AG04450 (cell line): ENCODE data around the gene BCL7B. TPM values are rescaled to one million over a fixed set of nuclear protein-coding genes. Genes with fewer than 3 reads are reported as not detected.

ENCODE experiments used
- CTCF ChIA-PET: fragments of 300-600, 350-600 bp; formaldehyde crosslinking; extraction: SDS; loops from one replicate; lab custom pipeline; 2022; ENCODE audit warnings: antibody characterized with exemption, inconsistent platforms; lab: Charles Lee
- POLR2A ChIA-PET: fragments of 350-600 bp; formaldehyde crosslinking; extraction: SDS; loops from one replicate; lab custom pipeline; 2021; ENCODE audit warnings: antibody characterized with exemption, inconsistent platforms; lab: Yijun Ruan, JAX
- DNase-seq: peaks from one replicate; pipeline ENCODE4 v3.0.0-alpha.2; 2011; ENCODE audit warnings: low read depth, low spot score
- H3K27ac ChIP-seq: one replicate; pipeline ENCODE4 v1.5.1; 2012; ENCODE audit warnings: low read depth, low read length, control low read depth
- H3K27me3 ChIP-seq: one replicate; pipeline ENCODE4 v1.6.0; 2012; ENCODE audit warnings: low read length; ENCODE audit not compliant: control insufficient read depth, insufficient read depth
- H3K4me3 ChIP-seq: 2 replicates; pipeline ENCODE4 v1.5.1; 2011; ENCODE audit warnings: mild to moderate bottlenecking, low read depth, low read length, control low read depth
- H3K9me3 ChIP-seq: 2 replicates; pipeline ENCODE4 v1.5.1; 2012; ENCODE audit warnings: low read length; ENCODE audit not compliant: control insufficient read depth, insufficient read depth
- polyA minus RNA-seq: library from RNA; depleted of rRNA, polyadenylated mRNA; stranded (reverse); fragments of >200 nt; gene quantifications from 2 replicates; pipeline ENCODE4 v1.2.3, GENCODE V29; 2011; rRNA and poly(A)+ RNA removed
- polyA plus RNA-seq: library from polyadenylated mRNA; depleted of rRNA; stranded (reverse); fragments of >200 nt; gene quantifications from 2 replicates; pipeline ENCODE4 v1.2.3, GENCODE V29; 2011; rRNA removed
- TF ChIP-seq, protein P1 (sequence below): IDR thresholded peaks from 2 replicates; pipeline ENCODE4 v1.5.1; 2011; ENCODE audit warnings: low read depth, low read length, control low read depth, inconsistent platforms

The BCL7B gene
- 41.9 and 47.7 TPM in 2 replicates for polyA plus RNA-seq
- 36.3 and 40.5 TPM in 2 replicates for polyA minus RNA-seq

DNA sequence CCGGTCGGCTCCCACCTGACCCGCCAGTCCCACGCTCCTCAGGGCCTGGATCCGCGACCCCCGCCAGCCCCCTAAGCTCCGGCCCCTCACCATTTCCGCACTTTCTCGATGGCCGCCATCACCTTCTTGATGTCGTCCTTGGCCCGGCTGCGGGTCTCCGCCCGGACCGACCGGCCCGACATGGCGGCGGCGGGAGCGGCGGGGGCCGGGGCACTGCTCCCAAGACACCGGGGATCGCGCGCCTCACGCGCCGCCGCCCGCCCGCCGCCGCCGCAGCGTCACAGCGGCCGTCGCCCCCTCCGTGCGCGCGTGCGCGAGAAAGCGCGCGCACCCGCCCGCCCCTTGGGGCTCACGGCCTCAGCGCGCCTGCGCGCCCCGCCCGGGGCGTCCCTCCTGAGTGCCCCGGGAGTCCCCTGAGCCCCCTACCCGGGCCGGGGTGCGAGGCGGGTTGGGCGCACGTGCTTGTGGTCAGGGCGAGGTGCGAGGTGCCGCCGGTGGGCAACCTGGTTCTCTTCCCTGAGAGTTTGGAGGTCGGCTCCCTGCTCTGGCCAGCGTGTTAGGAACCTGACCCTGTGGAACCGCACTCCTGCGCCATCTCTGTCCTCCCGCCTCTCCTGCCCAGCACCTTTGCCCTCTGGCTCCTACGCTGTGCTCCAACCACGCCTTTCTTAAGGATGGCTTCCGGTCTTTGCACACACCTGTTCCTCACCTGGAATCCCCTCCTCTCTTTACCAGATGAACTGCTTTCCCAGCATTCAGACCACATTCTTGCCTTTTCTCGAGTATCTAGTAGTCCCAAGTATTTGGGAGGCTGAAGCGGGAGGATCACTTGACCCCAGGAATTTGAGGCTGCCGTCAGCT is at the start of gene BCL7B:
BCL7B (minus strand) TSS at position 294 of the 861 bp plus-strand sequence; CDS start at position 182, 112 bp downstream.
- Histone ChIP-seq H3K4me3 (peak within 1 kb of the TSS; percentile 83), H3K27ac (peak within 1 kb of the TSS; percentile 89), H3K27me3 (no peaks in the 10 kb centered on the region), H3K9me3 (no peaks in the 10 kb centered on the region)
- ChIA-PET POLR2A (interaction anchor here (0.6 to 1.7 kb wide), 5 partner anchors 8 to 230 kb away, joined by 3 to 7 read pairs (median 4); partner anchors contain the start of gene BAZ1B), CTCF (no interaction called here)
- DNase-seq, result no peak
- TF ChIP-seq, protein P1, sequence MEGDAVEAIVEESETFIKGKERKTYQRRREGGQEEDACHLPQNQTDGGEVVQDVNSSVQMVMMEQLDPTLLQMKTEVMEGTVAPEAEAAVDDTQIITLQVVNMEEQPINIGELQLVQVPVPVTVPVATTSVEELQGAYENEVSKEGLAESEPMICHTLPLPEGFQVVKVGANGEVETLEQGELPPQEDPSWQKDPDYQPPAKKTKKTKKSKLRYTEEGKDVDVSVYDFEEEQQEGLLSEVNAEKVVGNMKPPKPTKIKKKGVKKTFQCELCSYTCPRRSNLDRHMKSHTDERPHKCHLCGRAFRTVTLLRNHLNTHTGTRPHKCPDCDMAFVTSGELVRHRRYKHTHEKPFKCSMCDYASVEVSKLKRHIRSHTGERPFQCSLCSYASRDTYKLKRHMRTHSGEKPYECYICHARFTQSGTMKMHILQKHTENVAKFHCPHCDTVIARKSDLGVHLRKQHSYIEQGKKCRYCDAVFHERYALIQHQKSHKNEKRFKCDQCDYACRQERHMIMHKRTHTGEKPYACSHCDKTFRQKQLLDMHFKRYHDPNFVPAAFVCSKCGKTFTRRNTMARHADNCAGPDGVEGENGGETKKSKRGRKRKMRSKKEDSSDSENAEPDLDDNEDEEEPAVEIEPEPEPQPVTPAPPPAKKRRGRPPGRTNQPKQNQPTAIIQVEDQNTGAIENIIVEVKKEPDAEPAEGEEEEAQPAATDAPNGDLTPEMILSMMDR, result no peak

DNA sequence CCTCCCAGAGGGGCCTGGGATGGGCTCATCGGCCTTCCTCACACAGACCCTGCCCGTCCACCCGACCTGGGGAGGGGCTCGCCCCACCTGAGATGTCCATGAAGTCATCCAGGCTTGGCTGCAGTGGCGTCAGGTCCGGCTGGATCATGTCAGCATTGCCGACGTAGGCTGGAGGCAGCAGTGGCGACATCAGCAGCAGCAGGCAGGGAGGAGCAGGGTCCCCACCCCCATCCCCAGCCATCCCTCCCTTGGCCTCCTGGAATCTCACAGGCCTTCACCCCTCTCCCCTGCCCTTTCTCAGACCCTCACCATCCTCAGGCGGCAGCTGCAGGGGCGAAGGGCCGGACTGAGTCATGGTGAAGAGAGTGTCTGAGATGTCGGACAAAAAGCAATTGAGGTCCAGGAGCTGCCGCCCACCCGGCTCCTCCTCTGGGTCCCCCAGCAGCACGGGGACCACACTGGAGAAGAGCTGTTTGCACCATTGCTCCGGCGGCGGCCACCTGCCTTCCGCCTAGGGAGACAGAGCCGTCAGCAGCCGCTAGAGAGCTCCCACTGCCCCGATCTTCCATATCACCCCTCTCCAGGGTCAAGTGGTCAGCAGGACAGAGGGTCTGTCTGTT is 48.2 kb upstream of the BCL7B start:
- Histone ChIP-seq H3K9me3 (peaks cover 2% of the 10 kb centered on the region; the same call in 1 of the 2 replicates), H3K27ac (no peak overlapping the region), H3K27me3 (peaks cover 6% of the 10 kb centered on the region), H3K4me3 (no peak overlapping the region)
- TF ChIP-seq, protein P1, result no peak
- POLR2A ChIA-PET, result interaction anchor here (0.6 to 1.4 kb wide), 2 partner anchors 64 to 114 kb away, joined by 3 read pairs; partner anchors contain the start of gene STX1A
- DNase-seq, result no peak
- CTCF ChIA-PET, result interaction anchor here (0.8 to 6.2 kb wide), 11 partner anchors 11 to 1382 kb away, joined by 3 to 93 read pairs (median 12); partner anchors contain the start of gene VPS37D

DNA sequence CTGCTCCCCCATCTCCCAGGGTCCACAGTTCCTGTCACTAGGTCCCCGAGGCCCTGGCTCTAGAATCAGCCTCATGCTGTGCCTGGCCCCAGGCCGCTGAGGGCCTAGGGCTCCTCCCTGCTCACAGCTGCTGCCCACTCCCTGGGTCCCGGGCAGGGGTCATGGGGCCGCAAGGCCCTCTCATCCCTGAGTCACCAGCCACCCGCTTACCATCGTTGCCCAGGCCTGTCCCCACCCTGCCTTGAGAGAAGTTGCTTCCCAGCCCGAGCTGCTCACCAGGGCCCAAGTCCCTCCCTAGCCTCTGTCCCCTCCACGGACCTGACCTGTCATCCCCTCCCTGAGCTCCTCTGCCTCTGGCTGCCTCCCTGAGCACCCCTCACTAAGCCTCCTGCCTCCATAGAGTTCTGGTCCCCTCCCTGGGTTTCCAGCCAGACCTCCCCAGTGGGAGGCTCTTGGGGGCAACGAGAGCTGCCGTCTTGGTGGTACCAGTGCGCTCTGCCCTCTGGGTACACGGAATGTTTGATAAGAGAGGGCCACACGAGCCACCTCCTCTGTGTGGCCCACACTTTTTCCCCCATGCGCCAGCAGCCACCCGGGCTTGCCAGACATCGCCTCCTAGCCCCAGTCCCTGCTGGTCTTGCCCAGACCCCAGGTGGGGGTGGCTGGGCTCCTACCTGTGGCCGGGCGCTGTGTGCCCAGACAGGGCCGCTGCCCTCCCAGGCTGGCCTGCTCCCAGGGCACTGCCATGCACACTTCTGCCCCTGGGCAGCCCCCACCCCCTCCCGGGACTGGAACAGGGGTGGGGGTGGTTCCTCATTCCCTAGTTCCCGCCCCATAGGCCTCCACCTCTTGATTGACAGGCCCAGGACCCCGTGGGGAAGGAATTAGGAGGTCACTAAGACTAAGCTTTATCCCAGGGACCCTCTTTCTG is 45.5 kb upstream of the BCL7B start:
- H3K4me3 ChIP-seq, result no peak overlapping the region
- CTCF ChIA-PET, result interaction anchor here (0.6 to 0.9 kb wide), 3 partner anchors 102 to 254 kb away, joined by 3 to 7 read pairs (median 3); no protein-coding TSS in a partner anchor
- H3K27ac ChIP-seq, result no peak overlapping the region
- H3K9me3 ChIP-seq, result peaks cover 2% of the 10 kb centered on the region; the same call in 1 of the 2 replicates
- TF ChIP-seq, protein P1, result no peak
- H3K27me3 ChIP-seq, result peaks cover 14% of the 10 kb centered on the region
- no peak for DNase-seq
- POLR2A ChIA-PET, result no interaction called here

DNA sequence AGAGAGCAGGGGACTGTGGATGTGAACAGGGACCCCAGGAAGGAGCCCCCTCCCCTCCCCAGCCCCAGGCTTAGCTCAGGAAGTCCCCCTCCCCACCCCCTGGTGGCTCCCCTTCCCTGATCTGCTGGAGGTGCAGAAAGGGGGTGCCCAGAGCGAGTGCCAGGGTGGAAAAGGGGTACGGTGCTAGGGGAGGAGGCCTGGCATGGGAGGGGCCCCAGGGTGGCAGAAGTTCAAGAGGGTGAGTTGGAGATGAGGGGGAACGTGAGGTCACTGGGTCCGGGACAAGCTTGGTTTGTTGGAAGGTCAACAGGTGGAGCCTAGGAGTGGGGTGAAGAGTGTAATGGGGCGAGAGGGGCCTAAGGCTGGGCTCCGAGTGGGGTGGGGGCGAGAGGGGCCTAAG is 42.4 kb upstream of the BCL7B start:
- POLR2A ChIA-PET, result no interaction called here
- CTCF ChIA-PET, result interaction anchor here (0.7 kb wide), 1 partner anchor 16 kb away, joined by 7 read pairs; no protein-coding TSS in a partner anchor

More for the DNA sequence above, 42.4 kb upstream of the BCL7B start:
- Histone ChIP-seq H3K9me3 (peaks cover 2% of the 10 kb centered on the region; the same call in 1 of the 2 replicates), H3K27me3 (peaks cover 26% of the 10 kb centered on the region), H3K4me3 (no peak overlapping the region), H3K27ac (no peak overlapping the region)
- TF ChIP-seq, protein P1, result no peak
- DNase-seq, result no peak
